Right atrium auricular region (tissue), 2 donors: ENCODE results near the gene PLS1. TPM values are rescaled to one million over a fixed set of nuclear protein-coding genes. Genes with fewer than 3 reads are reported as not detected.

ENCODE experiments used
- DNase-seq: peaks from one replicate; pipeline ENCODE4 v3.0.0-alpha.2; 2019; ENCODE audit warnings: low spot score
- H3K27ac ChIP-seq, 2 donors: fragments of 200-600 bp; sonication (generic); 1 replicate in 1 of 2; 2 replicates in 1 of 2; pipeline ENCODE4 v1.5.1; 2016 to 2019
- H3K27me3 ChIP-seq, 2 donors: fragments of 200-600 bp; sonication (generic); one replicate each; pipeline versions ENCODE4 v1.5.1 to v1.6.0; 2017 to 2019
- H3K36me3 ChIP-seq: fragments of 200-600 bp; sonication (generic); one replicate; pipeline ENCODE4 v1.5.1; 2016
- H3K4me1 ChIP-seq, 2 donors: fragments of 200-600 bp; sonication (generic); one replicate each; pipeline versions ENCODE4 v1.5.1 to v1.6.0; 2017 to 2019
- H3K4me3 ChIP-seq, 2 donors: fragments of 200-600 bp; sonication (generic); 1 replicate in 1 of 2; 2 replicates in 1 of 2; pipeline ENCODE4 v1.5.1; 2017 to 2019; ENCODE audit warnings: mild to moderate bottlenecking in 1 of 2, moderate library complexity in 1 of 2
- H3K9me3 ChIP-seq, 2 donors: fragments of 200-600 bp; sonication (generic); one replicate each; pipeline ENCODE4 v1.5.1; 2019
- total RNA-seq, 2 donors: library from RNA; depleted of rRNA; stranded (reverse); fragments of >200 nt; gene quantifications; one replicate each; pipeline ENCODE4 v1.1.0, GENCODE V29; 2016
- TF ChIP-seq, protein P1 (sequence below), 2 donors: fragments of 200-600 bp; sonication (generic); IDR thresholded peaks; one replicate each; pipeline ENCODE4 v1.5.1; 2019; ENCODE audit warnings: antibody characterized with exemption in 2 of 2

The PLS1 gene
- total RNA-seq, 2 donors from 2014 or later = 0.96 to 2.3 TPM

GRCh38 chr3:142754494-142754893, 158.3 kb downstream of the PLS1 start:
- no peak overlapping the region for H3K27ac ChIP-seq

More at GRCh38 chr3:142754494-142754893, 158.3 kb downstream of the PLS1 start:
- TF ChIP-seq, protein P1, sequence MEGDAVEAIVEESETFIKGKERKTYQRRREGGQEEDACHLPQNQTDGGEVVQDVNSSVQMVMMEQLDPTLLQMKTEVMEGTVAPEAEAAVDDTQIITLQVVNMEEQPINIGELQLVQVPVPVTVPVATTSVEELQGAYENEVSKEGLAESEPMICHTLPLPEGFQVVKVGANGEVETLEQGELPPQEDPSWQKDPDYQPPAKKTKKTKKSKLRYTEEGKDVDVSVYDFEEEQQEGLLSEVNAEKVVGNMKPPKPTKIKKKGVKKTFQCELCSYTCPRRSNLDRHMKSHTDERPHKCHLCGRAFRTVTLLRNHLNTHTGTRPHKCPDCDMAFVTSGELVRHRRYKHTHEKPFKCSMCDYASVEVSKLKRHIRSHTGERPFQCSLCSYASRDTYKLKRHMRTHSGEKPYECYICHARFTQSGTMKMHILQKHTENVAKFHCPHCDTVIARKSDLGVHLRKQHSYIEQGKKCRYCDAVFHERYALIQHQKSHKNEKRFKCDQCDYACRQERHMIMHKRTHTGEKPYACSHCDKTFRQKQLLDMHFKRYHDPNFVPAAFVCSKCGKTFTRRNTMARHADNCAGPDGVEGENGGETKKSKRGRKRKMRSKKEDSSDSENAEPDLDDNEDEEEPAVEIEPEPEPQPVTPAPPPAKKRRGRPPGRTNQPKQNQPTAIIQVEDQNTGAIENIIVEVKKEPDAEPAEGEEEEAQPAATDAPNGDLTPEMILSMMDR (IDR thresholded peaks at IDR 0.05) = no peak
- H3K4me1 ChIP-seq = no peaks in the 10 kb centered on the region
- H3K9me3 ChIP-seq = no peaks in the 10 kb centered on the region
- H3K36me3 ChIP-seq = no peaks in the 10 kb centered on the region
- no peak overlapping the region for H3K4me3 ChIP-seq
- DNase-seq = no peak
- no peaks in the 10 kb centered on the region for H3K27me3 ChIP-seq

Other genes starting within 250 kb of the PLS1 start
- gene XRN1, start 148.4 kb upstream of the PLS1 start, total RNA-seq = 10 to 100 TPM; 16.1 to 19.4 TPM
- gene ATR, start 17.7 kb upstream of the PLS1 start, total RNA-seq = 10 to 100 TPM in 1 of 2 donors, 1 to 10 TPM in 1; 9.0 to 18.4 TPM
- 10 to 100 TPM; 10.6 to 20.2 TPM for gene TRPC1, start 127.6 kb downstream of the PLS1 start, total RNA-seq